Middle frontal gyrus (tissue), 1 donor: ENCODE data around the gene UPK3BL1.
"Not testable (repeated sequence)": the region's sequence is repeated elsewhere in the genome, so short reads cannot be mapped to it uniquely, and the experiment has no call there.

Experiments
- DNase-seq: peaks from one replicate; pipeline ENCODE4 v3.0.0-alpha.2; 2015; ENCODE audit warnings: low spot score; ENCODE audit errors: extremely low spot score

Gene UPK3BL1

GRCh38 chr7:102630622-102631021 is 12.0 kb downstream of the UPK3BL1 start:
- DNase-seq = not testable (repeated sequence)

DNA sequence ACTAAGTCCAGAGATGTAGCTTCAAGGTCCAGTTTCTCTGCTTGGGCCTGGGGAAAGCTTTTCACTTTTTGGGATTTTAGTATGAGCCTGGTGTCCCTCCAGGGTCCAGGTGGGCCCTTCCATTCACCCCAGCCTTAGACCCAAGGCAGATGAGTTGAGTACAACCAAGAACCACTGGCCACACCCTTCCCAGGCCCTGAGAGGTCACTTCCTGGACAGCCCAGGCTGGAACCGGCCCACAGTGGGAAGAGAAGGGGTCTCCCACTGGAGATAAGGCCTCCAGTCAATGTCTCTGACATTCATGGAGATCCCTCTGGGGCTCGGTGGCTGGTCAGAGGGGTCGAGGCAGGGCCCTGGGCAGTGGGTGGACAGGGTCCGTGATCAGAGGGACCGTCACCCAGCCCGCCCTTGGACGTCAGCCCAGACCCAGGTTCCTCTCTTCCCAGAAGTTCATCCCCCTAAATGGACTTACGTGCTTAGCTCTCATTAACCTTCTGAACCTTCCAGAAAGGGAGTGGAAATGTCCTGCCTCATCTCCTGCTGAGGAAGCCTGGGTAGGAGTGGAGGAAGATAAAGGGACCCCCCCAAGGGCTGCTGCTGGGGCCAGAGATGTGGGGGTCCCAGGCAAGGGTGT is 15.2 kb downstream of the UPK3BL1 start:
- not testable (repeated sequence) for DNase-seq

- not testable (repeated sequence) for DNase-seq
Observed at GRCh38 chr7:102618122-102618521, 24.5 kb downstream of the UPK3BL1 start.

- DNase-seq = peak; percentile 1
Observed at GRCh38 chr7:102616507-102617125, 26.0 kb downstream of the UPK3BL1 start, which contains the start of gene RASA4. TSS of gene RASA4 (minus strand) at chr7:102616756. CDS start at chr7:102616689, 67 bp downstream.

GRCh38 chr7:102615930-102616329 is 26.7 kb downstream of the UPK3BL1 start:
- DNase-seq = not testable (repeated sequence)

DNA sequence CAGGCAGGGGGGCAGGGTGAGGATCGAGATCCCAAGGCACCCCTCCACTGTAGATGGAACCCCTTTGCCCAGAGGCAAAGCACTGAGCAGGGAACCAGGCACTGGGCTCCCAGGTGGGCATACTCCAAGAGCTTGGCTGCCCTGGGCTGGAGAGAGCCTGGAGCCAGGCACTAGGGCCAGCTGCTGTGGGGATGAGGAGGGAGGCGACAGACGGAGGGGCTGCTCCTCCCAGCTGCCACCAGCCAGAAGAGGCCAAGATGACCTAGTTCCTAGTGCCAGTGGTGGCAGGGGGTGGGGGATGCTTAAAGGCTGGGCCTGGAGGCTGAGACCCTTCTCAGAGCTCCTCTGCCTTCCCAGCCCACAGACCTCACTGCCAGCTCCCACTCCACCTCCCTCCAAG is 27.7 kb downstream of the UPK3BL1 start:
- DNase-seq = not testable (repeated sequence)

GRCh38 chr7:102614346-102614697 is 28.3 kb downstream of the UPK3BL1 start:
- DNase-seq = not testable (repeated sequence)

DNA sequence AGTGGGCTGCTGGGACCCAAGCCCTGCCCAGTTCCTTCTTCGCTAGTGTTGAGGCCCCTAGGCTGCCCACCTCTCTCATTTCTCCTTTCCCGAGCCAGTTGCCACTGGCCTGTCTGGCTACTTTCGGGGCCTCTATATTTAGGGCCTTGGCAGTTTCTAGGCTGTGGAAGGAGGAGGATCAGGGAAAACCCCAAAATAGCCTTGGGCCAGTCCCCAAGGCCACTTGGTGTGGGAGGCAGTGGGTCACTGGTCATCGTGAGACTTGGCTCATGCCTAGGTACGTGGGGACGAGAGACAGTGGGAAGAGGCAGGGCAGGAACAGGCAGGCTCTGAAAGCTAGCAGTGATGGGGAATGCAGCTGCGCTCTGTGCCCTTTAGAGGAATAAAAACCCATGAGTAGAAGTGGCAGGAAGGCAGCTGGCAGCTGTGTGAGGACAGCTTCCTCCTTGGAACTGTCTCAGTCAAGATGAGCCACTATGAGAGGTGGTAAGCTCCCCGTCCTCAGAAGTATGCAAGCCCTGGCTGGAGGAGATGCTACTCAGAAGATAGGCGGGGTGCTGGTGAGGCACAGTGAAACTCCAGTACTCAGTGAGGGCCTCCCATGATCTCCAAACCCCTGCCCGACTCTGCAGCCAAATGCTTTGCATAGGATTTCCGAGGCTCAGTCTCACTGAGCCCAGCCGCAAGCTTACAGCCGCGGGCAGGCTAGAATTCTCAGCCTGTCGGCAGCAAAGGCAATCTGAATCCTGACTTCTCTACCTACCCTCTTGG is 28.8 kb downstream of the UPK3BL1 start:
- DNase-seq = not testable (repeated sequence)

DNA sequence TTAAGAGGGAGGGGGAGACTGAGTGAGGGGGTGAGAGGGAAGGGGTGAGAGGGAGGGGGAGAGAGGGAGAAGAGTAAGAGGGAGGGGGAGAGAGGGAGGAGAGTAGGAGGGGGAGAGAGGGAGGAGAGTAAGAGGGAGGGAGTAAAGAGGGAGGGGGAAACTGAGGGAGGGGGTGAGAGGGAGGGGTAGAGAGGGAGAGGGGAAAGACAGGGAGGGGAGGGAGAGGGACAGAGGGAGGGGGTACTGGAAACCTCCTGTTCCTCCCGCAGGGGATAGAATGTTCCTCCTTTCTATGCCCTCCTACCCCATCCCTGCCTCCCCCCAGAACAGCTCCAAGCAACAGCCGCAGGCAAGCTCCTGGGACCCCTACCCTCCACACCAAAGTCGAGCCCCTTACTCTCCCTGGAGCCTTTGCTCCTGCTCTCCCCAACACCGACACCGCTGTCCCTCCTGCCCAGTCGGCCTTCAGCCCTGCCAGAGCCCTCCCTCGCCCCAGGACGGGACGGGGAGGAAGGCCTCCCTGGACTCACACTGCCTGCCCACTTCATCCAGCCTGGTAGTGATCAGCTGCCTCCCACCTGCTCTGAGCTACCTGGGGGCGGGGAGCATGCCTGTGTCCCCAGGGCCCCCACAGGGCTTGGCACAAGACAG is 30.8 kb downstream of the UPK3BL1 start:
- not testable (repeated sequence) for DNase-seq

DNA sequence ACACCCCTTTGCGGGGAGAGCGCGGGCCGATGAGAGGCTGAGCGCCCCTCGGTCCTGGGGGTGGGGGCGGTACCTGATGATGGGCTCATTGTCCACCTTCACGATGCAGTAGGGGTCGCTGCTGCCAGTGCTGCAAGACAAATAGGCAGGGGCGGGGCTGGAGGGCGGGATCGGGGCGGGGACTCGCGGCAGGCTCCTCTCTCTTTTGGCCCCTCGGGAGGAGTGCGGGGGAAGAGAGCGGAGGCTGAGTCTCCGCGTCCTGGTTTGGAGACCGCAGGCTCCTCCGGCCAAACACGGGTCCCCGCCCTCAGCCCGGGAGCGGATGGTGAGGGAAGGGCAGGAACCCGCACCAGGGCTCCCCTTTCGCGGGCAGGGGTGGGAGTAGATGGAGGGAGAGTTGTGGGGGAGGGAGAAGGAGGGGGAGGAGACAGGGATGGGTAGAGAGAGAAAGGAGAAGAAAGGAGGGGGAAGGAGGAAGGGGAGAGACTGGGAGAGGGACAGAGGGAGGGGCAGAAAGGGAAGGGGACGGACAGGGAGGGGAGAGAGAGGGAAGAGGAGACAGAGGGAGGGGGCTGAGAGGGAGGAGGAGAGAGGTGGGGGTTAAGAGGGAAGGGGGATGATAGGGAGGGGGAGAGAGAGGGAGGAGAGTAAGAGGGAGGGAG is 31.4 kb downstream of the UPK3BL1 start:
- DNase-seq = not testable (repeated sequence)

DNA sequence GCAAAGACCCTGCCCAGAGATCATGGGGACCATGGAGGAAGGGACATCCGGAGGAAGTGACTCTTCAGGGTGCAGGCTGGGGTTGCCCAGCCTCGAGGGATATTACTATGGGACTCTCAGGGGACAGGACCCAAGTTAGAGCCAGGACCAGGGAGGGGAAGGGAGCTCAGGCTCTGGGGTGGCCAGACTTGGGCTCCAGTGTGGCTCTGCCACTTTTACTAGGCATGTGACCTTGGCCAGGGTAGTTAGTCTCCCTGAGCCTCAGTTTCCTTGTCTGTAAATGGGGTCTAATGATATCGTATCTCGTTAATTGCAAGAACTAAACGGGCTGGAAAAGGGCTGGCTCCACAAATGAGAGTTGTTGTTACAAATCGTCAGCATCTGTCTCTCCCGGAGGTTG is 32.1 kb downstream of the UPK3BL1 start:
- not testable (repeated sequence) for DNase-seq

- DNase-seq = not testable (repeated sequence)
Observed at GRCh38 chr7:102609734-102610133, 32.9 kb downstream of the UPK3BL1 start.

DNA sequence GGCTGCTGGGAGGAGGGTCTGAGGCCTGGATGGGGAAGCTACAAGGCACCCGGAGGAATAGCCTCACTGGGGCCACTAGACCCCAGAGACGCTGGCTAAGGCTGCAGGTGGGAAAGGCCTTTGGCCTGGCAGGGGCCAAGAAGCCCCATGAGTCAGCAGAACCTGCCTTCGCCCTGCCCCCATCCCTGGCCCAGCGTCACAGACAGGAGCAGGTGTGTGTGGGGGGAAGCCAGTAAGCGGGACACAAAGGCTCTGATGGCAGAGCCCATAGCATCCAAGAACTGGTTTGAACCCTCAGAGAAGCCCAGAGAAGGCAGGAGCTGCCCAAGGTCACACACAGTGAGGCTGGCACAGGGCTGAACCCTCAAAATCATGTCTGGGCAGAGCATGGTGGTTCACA is 35.7 kb downstream of the UPK3BL1 start:
- not testable (repeated sequence) for DNase-seq

DNA sequence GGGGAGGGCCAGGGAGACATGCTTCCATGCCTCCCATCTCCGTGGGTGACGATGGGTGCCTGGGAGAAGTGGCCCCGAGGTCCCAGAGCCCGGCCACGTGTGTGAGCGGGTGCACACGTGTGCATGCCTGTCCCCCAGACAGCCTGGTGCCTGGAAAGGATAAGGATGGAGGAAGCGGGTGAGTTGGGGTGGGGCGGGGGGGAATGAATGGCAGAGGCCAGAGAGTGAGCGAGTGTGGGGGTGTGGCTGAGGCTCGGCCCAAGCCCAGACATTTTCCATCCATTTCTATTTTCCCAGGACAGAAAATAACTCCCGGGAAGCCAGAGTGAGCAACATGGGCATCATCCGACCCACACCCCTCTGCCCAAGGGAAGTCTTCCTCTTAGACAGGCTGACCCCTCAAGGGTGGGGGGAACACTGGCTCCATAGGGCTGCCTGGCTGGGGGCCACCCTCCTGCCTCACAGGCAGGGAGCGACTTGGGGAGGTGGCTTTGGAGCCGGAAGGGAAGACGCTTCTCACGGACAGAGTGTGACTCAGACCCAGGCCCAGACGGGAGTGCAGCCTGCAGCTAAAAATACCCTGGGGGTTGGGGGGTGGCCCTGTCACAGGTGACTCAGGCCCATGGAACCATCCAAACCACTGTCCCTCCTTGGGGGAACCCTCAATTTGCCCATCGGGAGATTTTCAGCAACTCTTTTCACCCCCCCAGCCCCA is 38.0 kb downstream of the UPK3BL1 start:
- DNase-seq = not testable (repeated sequence)

DNA sequence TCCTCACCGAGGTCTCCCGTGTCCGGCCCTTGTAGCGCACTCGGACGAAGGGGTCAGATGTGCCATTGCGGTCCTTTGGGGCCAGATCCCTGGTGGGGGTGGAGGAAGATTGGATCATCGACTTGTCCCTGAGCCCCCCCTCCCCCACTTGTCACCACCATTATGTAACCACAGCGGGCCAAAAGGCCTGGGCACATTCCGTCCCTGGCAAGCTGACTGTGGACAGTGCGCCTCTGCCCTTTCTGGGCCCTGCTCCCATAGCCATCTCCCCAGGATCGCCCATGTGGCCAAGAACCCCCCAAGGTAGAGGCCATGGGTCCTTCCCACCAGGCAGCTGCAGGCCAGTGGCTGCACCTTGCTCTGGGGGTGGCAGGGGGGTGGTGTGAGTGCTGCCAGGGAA is 40.3 kb downstream of the UPK3BL1 start:
- not testable (repeated sequence) for DNase-seq

- DNase-seq = not testable (repeated sequence)
Observed at GRCh38 chr7:102599699-102600098, 42.9 kb downstream of the UPK3BL1 start.

GRCh38 chr7:102596036-102596435 is 46.6 kb downstream of the UPK3BL1 start:
- not testable (repeated sequence) for DNase-seq

DNA sequence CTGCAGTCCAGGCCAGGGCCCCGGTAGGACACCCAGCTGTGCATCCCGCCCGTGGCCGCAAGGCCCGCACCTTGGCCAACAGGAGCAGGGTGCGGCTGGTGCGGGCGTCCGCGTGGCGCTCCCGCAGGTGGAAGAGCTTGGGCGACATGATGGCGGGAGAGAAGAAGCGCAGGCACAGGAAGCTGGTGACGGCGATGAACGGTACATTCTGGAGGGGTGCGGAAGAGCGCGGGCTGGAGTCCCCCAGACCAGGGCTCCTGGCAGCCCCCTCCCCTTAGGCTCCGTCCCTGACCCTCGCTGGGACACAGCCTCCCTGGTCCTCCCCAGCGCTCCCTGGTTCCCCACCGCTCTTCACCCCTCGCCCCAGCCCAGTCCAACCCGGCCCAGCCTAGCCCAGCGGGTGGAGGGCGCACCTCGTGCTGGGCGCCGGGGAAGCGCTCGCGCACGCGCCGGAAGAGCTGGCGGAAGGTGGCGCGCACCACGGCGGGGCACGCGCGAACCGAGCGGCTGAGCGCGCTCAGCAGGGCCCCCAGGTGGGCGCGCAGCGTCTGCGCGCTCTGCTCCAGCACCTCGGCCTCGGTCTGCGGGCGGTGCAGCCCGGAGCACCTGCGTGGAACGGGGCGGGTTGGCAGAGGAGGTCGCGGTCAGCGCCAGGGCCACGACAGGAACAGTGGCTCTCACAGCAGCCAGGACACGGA is 48.8 kb downstream of the UPK3BL1 start:
- DNase-seq = not testable (repeated sequence)

DNA sequence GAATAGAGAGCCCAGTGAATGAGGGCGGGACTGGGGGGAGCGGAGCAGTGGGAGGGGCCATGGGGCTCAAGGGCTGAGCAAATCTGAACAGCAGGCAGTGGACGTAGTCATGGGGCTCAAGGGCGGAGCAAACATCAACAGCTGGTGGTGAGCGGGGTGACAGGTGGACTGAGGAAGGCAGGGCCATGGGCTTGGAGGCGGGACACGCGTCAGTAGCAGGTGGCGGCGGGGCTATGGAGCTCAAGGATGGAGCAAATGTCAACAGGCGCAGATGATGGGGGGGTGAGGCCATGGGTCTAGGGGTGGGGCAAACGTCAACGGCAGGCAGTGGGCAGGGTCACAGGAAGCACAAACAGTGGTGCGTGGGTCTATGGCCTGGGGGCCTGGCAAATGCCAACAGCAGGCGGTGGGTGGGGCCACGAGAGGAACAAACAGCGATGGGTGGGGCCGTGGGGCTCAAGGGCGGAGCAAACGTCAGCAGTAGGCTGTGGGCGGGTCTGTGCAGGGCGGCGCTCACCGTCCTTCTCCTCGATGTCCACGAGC is 50.0 kb downstream of the UPK3BL1 start:
- not testable (repeated sequence) for DNase-seq

- DNase-seq = not testable (repeated sequence)
Observed at GRCh38 chr7:102589857-102590256, 52.7 kb downstream of the UPK3BL1 start.
